ENCODE results near the gene TSPEAR. TPM values are rescaled to one million over a fixed set of nuclear protein-coding genes. Genes with fewer than 3 reads are reported as not detected.

Gene TSPEAR
- total and polyA plus RNA-seq, 8 donors, result 0.05 to 0.29 (median 0.12) TPM; not detected in 4

DNA sequence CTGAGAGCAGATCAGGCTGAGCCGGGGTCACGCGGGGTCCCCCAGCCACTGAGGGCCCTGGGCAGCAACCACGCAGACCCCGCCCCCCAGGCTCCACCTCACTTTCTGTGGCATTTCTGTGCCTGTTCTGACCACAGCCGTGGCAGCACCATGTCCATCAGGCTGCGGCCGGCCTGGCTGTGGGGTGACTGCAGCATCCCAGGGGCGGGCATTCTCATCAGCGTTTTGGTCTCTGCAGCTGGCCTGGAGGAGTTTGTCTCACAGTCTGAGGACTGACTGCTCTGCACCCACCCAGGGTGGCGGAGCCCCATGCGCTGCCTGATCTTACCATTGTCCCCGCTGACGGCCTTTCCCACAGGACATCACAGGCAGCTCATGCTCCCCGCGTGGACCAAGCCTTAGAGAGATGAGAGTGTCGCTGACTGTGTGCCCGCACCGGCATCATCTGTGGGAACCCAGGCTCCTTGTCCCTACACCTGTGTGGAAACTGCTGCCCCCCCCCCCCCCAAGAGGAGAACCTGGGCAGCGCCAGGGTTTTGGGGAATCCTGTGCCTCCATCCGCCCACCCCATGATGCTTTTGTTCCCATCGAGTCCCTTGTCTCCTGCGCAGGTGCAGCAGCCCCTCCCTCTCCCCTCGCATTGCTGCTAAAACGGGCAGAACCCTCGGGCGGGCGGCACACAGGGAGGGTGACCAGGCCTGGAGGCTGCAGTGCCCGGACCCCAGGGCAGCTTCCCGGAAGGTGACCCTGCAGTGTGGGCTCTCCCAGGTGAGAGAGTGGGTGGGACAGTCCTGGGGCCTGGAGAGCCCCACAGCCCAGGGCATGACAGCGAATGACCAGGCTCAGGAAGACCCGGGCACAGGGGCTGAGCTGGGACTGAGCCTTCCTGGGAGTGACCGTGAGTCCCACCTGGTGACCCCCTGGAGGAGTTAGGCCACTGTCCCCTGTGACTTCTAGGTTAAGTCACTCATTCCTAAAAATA lies 173.2 kb downstream of the TSPEAR start:
- TF ChIP-seq POLR2AphosphoS5 (IDR thresholded peaks at IDR 0.05) (no peak), POLR2A (IDR thresholded peaks at IDR 0.05) (no peak), CTCF (IDR thresholded peaks at IDR 0.05) (no peak), EP300 (IDR thresholded peaks at IDR 0.05) (no peak)

DNA sequence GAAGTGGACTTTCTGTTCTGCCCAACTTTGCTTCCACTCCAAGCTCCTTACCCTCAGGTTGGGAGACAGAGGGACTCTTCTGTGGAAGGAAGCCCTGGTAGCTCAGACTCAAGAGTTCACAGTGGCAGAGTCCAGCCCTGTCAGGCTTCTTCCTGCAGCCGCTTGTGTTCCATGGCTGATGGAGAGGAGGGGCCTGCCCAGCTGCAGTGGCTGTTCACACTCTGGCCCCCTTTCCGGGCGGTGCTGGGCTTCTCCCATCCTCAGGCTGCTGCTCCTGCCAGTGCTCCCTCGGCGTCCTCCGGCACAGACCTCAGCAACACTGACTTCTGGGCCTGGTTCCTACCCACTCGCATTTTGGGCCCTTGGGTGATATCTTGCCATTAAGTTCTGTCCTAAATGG lies 175.4 kb downstream of the TSPEAR start:
- intact Hi-C loops (cut with DNase I; ENCODE audit: low total_unique reads), result no loop called here
- Histone ChIP-seq H3K4me3 (no peak overlapping the region), H3K27ac (no peak overlapping the region), H3K9me3 (no peaks in the 10 kb centered on the region), H3K36me3 (no peaks in the 10 kb centered on the region), H3K4me1 (no peaks in the 10 kb centered on the region), H3K27me3 (peaks cover 0 to 51% (median 6%) of the 10 kb centered on the region in 3 donors)
- WGBS, 5 donors, result 46 to 63% (median 57%) methylated on average over 2 to 7 of the region's 7 CpGs
- TF ChIP-seq POLR2A (IDR thresholded peaks at IDR 0.05) (no peak), POLR2AphosphoS5 (IDR thresholded peaks at IDR 0.05) (no peak), CTCF (IDR thresholded peaks at IDR 0.05) (no peak), EP300 (IDR thresholded peaks at IDR 0.05) (no peak)
- DNase-seq, result no peak

More for the DNA sequence above, 173.2 kb downstream of the TSPEAR start:
- Histone ChIP-seq H3K36me3 (no peaks in the 10 kb centered on the region), H3K4me3 (no peak overlapping the region), H3K27ac (no peak overlapping the region), H3K27me3 (peaks cover 0 to 36% (median 6%) of the 10 kb centered on the region in 3 donors), H3K9me3 (peaks cover 0 to 16% (median 6%) of the 10 kb centered on the region in 4 donors), H3K4me1 (no peaks in the 10 kb centered on the region)
- intact Hi-C loops (cut with DNase I; ENCODE audit: low total_unique reads), result no loop called here
- DNase-seq, result peak in 1 of 2 donors; percentile 21
- WGBS, 5 donors, result 88 to 93% (median 92%) methylated on average over 15 to 33 of the region's 33 CpGs

- H3K4me3 ChIP-seq, result no peak overlapping the region
- H3K27me3 ChIP-seq, result peaks cover 0 to 55% (median 6%) of the 10 kb centered on the region in 3 donors
- no peaks in the 10 kb centered on the region for H3K9me3 ChIP-seq
- intact Hi-C loops (cut with DNase I; ENCODE audit: low total_unique reads), result no loop called here
- H3K27ac ChIP-seq, result no peak overlapping the region
- DNase-seq, result no peak
- H3K36me3 ChIP-seq, result no peaks in the 10 kb centered on the region
- 88 to 93% (median 90%) methylated on average over 6 of the region's 6 CpGs for WGBS, 5 donors
- no peaks in the 10 kb centered on the region for H3K4me1 ChIP-seq
- no peak for TF ChIP-seq POLR2AphosphoS5 (IDR thresholded peaks at IDR 0.05)
Observed at GRCh38 chr21:44534688-44535087, 176.7 kb downstream of the TSPEAR start.

DNA sequence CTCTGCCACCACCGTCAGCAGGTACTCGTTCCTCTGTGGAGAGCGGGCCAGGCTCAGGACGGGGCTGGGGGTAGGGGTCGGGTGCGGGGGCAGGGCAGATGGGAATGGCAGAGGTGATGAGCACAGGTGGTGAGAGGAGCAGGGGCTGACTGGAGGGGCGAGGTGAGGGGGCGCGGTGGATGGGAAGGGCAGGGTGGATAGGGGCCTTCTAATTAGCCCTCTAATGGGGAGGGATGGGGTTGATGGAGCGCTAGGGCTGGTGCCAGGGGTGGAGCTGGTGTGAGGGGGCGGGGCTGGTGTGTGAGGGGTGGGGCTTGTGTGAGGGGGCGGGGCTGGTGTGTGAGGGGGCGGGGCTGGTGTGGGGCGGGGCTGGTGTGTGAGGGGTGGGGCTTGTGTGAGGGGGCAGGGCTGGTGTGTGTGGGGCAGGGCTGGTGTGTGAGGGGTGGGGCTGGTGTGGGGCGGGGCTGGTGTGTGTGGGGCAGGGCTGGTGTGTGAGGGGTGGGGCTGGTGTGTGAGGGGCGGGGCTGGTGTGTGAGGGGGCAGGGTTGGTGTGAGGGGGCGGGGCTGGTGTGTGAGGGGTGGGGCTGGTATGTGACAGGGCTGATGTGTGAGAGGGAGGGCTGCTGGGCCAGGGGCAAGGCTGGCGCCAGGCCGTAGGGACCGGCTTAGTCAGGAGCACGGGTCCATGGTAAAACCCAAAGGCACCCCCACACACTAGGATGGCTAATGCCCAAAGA lies 177.3 kb downstream of the TSPEAR start:
- peaks cover 0 to 56% (median 2%) of the 10 kb centered on the region in 3 donors for H3K27me3 ChIP-seq
- H3K27ac ChIP-seq, result no peak overlapping the region
- 87 to 93% (median 90%) methylated on average over 15 to 21 of the region's 21 CpGs for WGBS, 5 donors
- intact Hi-C loops (cut with DNase I; ENCODE audit: low total_unique reads), result no loop called here
- DNase-seq, result no peak
- H3K4me3 ChIP-seq, result no peak overlapping the region
- no peaks in the 10 kb centered on the region for H3K36me3 ChIP-seq
- no peak for TF ChIP-seq POLR2AphosphoS5 (IDR thresholded peaks at IDR 0.05)
- TF ChIP-seq POLR2A (IDR thresholded peaks at IDR 0.05), result no peak
- H3K4me1 ChIP-seq, result no peaks in the 10 kb centered on the region
- H3K9me3 ChIP-seq, result no peaks in the 10 kb centered on the region

- TF ChIP-seq POLR2AphosphoS5 (IDR thresholded peaks at IDR 0.05) (no peak), CTCF (IDR thresholded peaks at IDR 0.05) (no peak), POLR2A (IDR thresholded peaks at IDR 0.05) (no peak), EP300 (IDR thresholded peaks at IDR 0.05) (no peak)
- H3K9me3 ChIP-seq, result no peaks in the 10 kb centered on the region
- peaks cover 0 to 50% (median 0%) of the 10 kb centered on the region in 3 donors for H3K27me3 ChIP-seq
- H3K36me3 ChIP-seq, result no peaks in the 10 kb centered on the region
- no peak overlapping the region for H3K27ac ChIP-seq
- WGBS, 5 donors, result 88 to 91% (median 90%) methylated on average over 37 of the region's 37 CpGs
- H3K4me3 ChIP-seq, result no peak overlapping the region
- intact Hi-C loops (cut with DNase I; ENCODE audit: low total_unique reads), result no loop called here
- DNase-seq, result no peak
- no peaks in the 10 kb centered on the region for H3K4me1 ChIP-seq
Observed at GRCh38 chr21:44533121-44533890, 178.1 kb downstream of the TSPEAR start.
